Activated naive CD8-positive, alpha-beta T cell treated with anti-CD3 and anti-CD28 coated beads for 36 hours (primary cell): ENCODE results near the gene UBA1. TPM values are rescaled to one million over a fixed set of nuclear protein-coding genes. Genes with fewer than 3 reads are reported as not detected.

Experiments used
- DNase-seq: peaks from one replicate; pipeline ENCODE4 v3.0.0; 2021
- H3K27ac Mint-ChIP-seq: one replicate; pipeline ENCODE4 v1.8.0; 2022; ENCODE audit warnings: mild to moderate bottlenecking, moderate library complexity, mixed read lengths
- H3K27me3 Mint-ChIP-seq: one replicate; pipeline ENCODE4 v1.8.0; 2022; ENCODE audit warnings: mild to moderate bottlenecking, mixed read lengths
- H3K36me3 Mint-ChIP-seq: one replicate; pipeline ENCODE4 v1.8.0; 2021; ENCODE audit warnings: mild to moderate bottlenecking, mixed read lengths
- H3K4me1 Mint-ChIP-seq: one replicate; pipeline ENCODE4 v1.8.0; 2021; ENCODE audit warnings: mixed read lengths
- H3K4me3 Mint-ChIP-seq: one replicate; pipeline ENCODE4 v1.8.0; 2022; ENCODE audit warnings: mild to moderate bottlenecking, moderate library complexity, mixed read lengths
- H3K9me3 Mint-ChIP-seq: one replicate; pipeline ENCODE4 v1.8.0; 2022; ENCODE audit warnings: mixed read lengths
- total RNA-seq, 2 experiments: library from RNA; stranded (reverse); gene quantifications; one replicate each; pipeline ENCODE4 v1.2.3, GENCODE V29; 2021

UBA1 gene
- total RNA-seq, 2 experiments from 2014 or later, result 219 to 227 TPM

GRCh38 chrX:47209508-47210238 is 16.0 kb downstream of the UBA1 start:
- Mint-ChIP-seq H3K36me3 (peaks cover 11% of the 10 kb centered on the region), H3K4me3 (no peak overlapping the region), H3K27me3 (no peaks in the 10 kb centered on the region), H3K9me3 (no peaks in the 10 kb centered on the region), H3K4me1 (no peaks in the 10 kb centered on the region), H3K27ac (no peak overlapping the region)
- no peak for DNase-seq

GRCh38 chrX:47210661-47211425 is 17.2 kb downstream of the UBA1 start:
- H3K36me3 Mint-ChIP-seq, result peaks cover 13% of the 10 kb centered on the region
- H3K4me1 Mint-ChIP-seq, result peaks cover 3% of the 10 kb centered on the region
- H3K9me3 Mint-ChIP-seq, result no peaks in the 10 kb centered on the region
- H3K27ac Mint-ChIP-seq, result peak overlapping the region; percentile 42
- H3K4me3 Mint-ChIP-seq, result no peak overlapping the region
- DNase-seq, result no peak
- H3K27me3 Mint-ChIP-seq, result no peaks in the 10 kb centered on the region

GRCh38 chrX:47212381-47213293 is 19.0 kb downstream of the UBA1 start:
- H3K36me3 Mint-ChIP-seq, result peaks cover 23% of the 10 kb centered on the region
- no peak overlapping the region for H3K4me3 Mint-ChIP-seq
- H3K27me3 Mint-ChIP-seq, result no peaks in the 10 kb centered on the region
- peaks cover 21% of the 10 kb centered on the region for H3K4me1 Mint-ChIP-seq
- peak overlapping the region; percentile 35 for H3K27ac Mint-ChIP-seq
- no peaks in the 10 kb centered on the region for H3K9me3 Mint-ChIP-seq
- no peak for DNase-seq

GRCh38 chrX:47214435-47215077 is 20.9 kb downstream of the UBA1 start:
- Mint-ChIP-seq H3K4me1 (peaks cover 23% of the 10 kb centered on the region), H3K27me3 (no peaks in the 10 kb centered on the region), H3K27ac (no peak overlapping the region), H3K4me3 (no peak overlapping the region), H3K9me3 (no peaks in the 10 kb centered on the region), H3K36me3 (peaks cover 28% of the 10 kb centered on the region)
- no peak for DNase-seq

- H3K4me1 Mint-ChIP-seq, result peaks cover 30% of the 10 kb centered on the region
- DNase-seq, result no peak
- H3K4me3 Mint-ChIP-seq, result no peak overlapping the region
- H3K9me3 Mint-ChIP-seq, result no peaks in the 10 kb centered on the region
- H3K36me3 Mint-ChIP-seq, result peaks cover 37% of the 10 kb centered on the region
- no peak overlapping the region for H3K27ac Mint-ChIP-seq
- no peaks in the 10 kb centered on the region for H3K27me3 Mint-ChIP-seq
Observed at GRCh38 chrX:47215291-47215900, 21.8 kb downstream of the UBA1 start.

GRCh38 chrX:47216393-47216925 is 22.8 kb downstream of the UBA1 start:
- H3K9me3 Mint-ChIP-seq, result no peaks in the 10 kb centered on the region

GRCh38 chrX:47217121-47217851 is 23.7 kb downstream of the UBA1 start:
- peak overlapping the region; percentile 98 for H3K27ac Mint-ChIP-seq
- DNase-seq, result no peak
- H3K4me3 Mint-ChIP-seq, result peak overlapping the region; percentile 75
- H3K4me1 Mint-ChIP-seq, result peaks cover 41% of the 10 kb centered on the region
- no peaks in the 10 kb centered on the region for H3K27me3 Mint-ChIP-seq
- peaks cover 38% of the 10 kb centered on the region for H3K36me3 Mint-ChIP-seq
- no peaks in the 10 kb centered on the region for H3K9me3 Mint-ChIP-seq

More at GRCh38 chrX:47216393-47216925, 22.8 kb downstream of the UBA1 start:
- H3K36me3 Mint-ChIP-seq, result peaks cover 40% of the 10 kb centered on the region
- DNase-seq, result no peak
- peak overlapping the region; percentile 75 for H3K4me3 Mint-ChIP-seq
- H3K27me3 Mint-ChIP-seq, result no peaks in the 10 kb centered on the region
- H3K27ac Mint-ChIP-seq, result peak overlapping the region; percentile 98
- H3K4me1 Mint-ChIP-seq, result peaks cover 36% of the 10 kb centered on the region

- H3K4me3 Mint-ChIP-seq, result peak overlapping the region; percentile 88
- no peaks in the 10 kb centered on the region for H3K9me3 Mint-ChIP-seq
- peak overlapping the region; percentile 98 for H3K27ac Mint-ChIP-seq
- no peaks in the 10 kb centered on the region for H3K27me3 Mint-ChIP-seq
- H3K36me3 Mint-ChIP-seq, result peaks cover 39% of the 10 kb centered on the region
- DNase-seq, result peak; percentile 91
- peaks cover 41% of the 10 kb centered on the region for H3K4me1 Mint-ChIP-seq
Observed at GRCh38 chrX:47217852-47218279, 24.2 kb downstream of the UBA1 start.

- Mint-ChIP-seq H3K27ac (peak within 1 kb of the TSS; percentile 98), H3K9me3 (no peaks in the 10 kb centered on the region), H3K4me3 (peak within 1 kb of the TSS; percentile 94), H3K36me3 (peaks cover 39% of the 10 kb centered on the region), H3K27me3 (no peaks in the 10 kb centered on the region), H3K4me1 (peaks cover 41% of the 10 kb centered on the region)
- peak; percentile 74 for DNase-seq
Observed at GRCh38 chrX:47218280-47218919, 24.8 kb downstream of the UBA1 start, which contains the start of gene CDK16. TSS of gene CDK16 (plus strand) at chrX:47218681. CDS start at chrX:47223558, 4,877 bp downstream.

GRCh38 chrX:47218920-47219815 is 25.5 kb downstream of the UBA1 start:
- Mint-ChIP-seq H3K27ac (peak overlapping the region; percentile 91), H3K27me3 (no peaks in the 10 kb centered on the region), H3K36me3 (peaks cover 36% of the 10 kb centered on the region), H3K4me3 (peak overlapping the region; percentile 94), H3K9me3 (no peaks in the 10 kb centered on the region), H3K4me1 (peaks cover 41% of the 10 kb centered on the region)
- peak; percentile 56 for DNase-seq

- H3K27ac Mint-ChIP-seq, result no peak overlapping the region
Observed at GRCh38 chrX:47221756-47222155, 28.1 kb downstream of the UBA1 start.

GRCh38 chrX:47222751-47223350 is 29.2 kb downstream of the UBA1 start:
- Mint-ChIP-seq H3K4me3 (no peak overlapping the region), H3K9me3 (no peaks in the 10 kb centered on the region), H3K27ac (no peak overlapping the region), H3K27me3 (no peaks in the 10 kb centered on the region), H3K4me1 (peaks cover 20% of the 10 kb centered on the region), H3K36me3 (peaks cover 20% of the 10 kb centered on the region)
- DNase-seq, result no peak

More at GRCh38 chrX:47221756-47222155, 28.1 kb downstream of the UBA1 start:
- Mint-ChIP-seq H3K36me3 (peaks cover 24% of the 10 kb centered on the region), H3K27me3 (no peaks in the 10 kb centered on the region), H3K9me3 (no peaks in the 10 kb centered on the region), H3K4me3 (no peak overlapping the region), H3K4me1 (peaks cover 28% of the 10 kb centered on the region)
- no peak for DNase-seq
